Trophoblast cell (in vitro differentiated cells and primary cell): ENCODE measurements around the gene KIF6.

Source experiments
- DNase-seq, 2 donors: peaks; one replicate each; pipeline ENCODE4 v3.0.0-alpha.2; 2016
- H2AFZ ChIP-seq: 2 replicates; pipeline ENCODE4 v1.6.1; 2013; ENCODE audit warnings: low read length, moderate library complexity, mild to moderate bottlenecking; ENCODE audit not compliant: insufficient read depth, poor library complexity
- H2AK5ac ChIP-seq: 2 replicates; pipeline ENCODE4 v1.6.1; 2013; ENCODE audit warnings: mild to moderate bottlenecking, low read length
- H2BK120ac ChIP-seq: 2 replicates; pipeline ENCODE4 v1.6.1; 2013; ENCODE audit warnings: low read length, mild to moderate bottlenecking, moderate library complexity; ENCODE audit not compliant: insufficient read depth, poor library complexity
- H2BK12ac ChIP-seq: 2 replicates; pipeline ENCODE4 v1.6.1; 2013; ENCODE audit warnings: mild to moderate bottlenecking, low read length, moderate library complexity
- H2BK5ac ChIP-seq: 2 replicates; pipeline ENCODE4 v1.6.1; 2013; ENCODE audit warnings: low read length, low read depth, moderate library complexity, mild to moderate bottlenecking; ENCODE audit not compliant: poor library complexity
- H3K14ac ChIP-seq: 2 replicates; pipeline ENCODE4 v1.6.1; 2013; ENCODE audit warnings: mild to moderate bottlenecking, low read length
- H3K18ac ChIP-seq: 2 replicates; pipeline ENCODE4 v1.6.1; 2013; ENCODE audit warnings: mild to moderate bottlenecking, low read length
- H3K23ac ChIP-seq: 2 replicates; pipeline ENCODE4 v1.6.1; 2013; ENCODE audit warnings: low read length
- H3K27ac ChIP-seq: 2 replicates; pipeline ENCODE4 v1.5.1; 2013; ENCODE audit warnings: low read depth, mild to moderate bottlenecking, inconsistent platforms, low read length, moderate library complexity
- H3K27me3 ChIP-seq: 2 replicates; pipeline ENCODE4 v1.6.1; 2013; ENCODE audit warnings: inconsistent platforms, mild to moderate bottlenecking, low read length, moderate library complexity; ENCODE audit not compliant: insufficient read depth
- H3K36me3 ChIP-seq, 2 experiments: 1 replicate in 1 of 2; 2 replicates in 1 of 2; pipeline ENCODE4 v1.6.1; 2013; ENCODE audit warnings: low read length in 2 of 2, mild to moderate bottlenecking in 2 of 2, moderate library complexity in 1 of 2; ENCODE audit not compliant: insufficient read depth in 2 of 2, control insufficient read depth in 1 of 2
- H3K4ac ChIP-seq: 2 replicates; pipeline ENCODE4 v1.6.1; 2013; ENCODE audit warnings: low read depth, mild to moderate bottlenecking, low read length, moderate library complexity
- H3K4me1 ChIP-seq, 2 experiments: 1 replicate in 1 of 2; 2 replicates in 1 of 2; pipeline ENCODE4 v1.6.1; 2013; ENCODE audit warnings: low read length in 2 of 2, mild to moderate bottlenecking in 2 of 2, moderate library complexity in 1 of 2; ENCODE audit not compliant: insufficient read depth in 2 of 2, control insufficient read depth in 1 of 2
- H3K4me2 ChIP-seq: 2 replicates; pipeline ENCODE4 v1.6.1; 2013; ENCODE audit warnings: inconsistent platforms, mild to moderate bottlenecking, low read length, moderate library complexity
- H3K4me3 ChIP-seq: 2 replicates; pipeline ENCODE4 v1.5.1; 2013; ENCODE audit warnings: mild to moderate bottlenecking, low read depth, low read length, inconsistent platforms
- H3K79me1 ChIP-seq: one replicate; pipeline ENCODE4 v1.6.1; 2013; ENCODE audit warnings: low read length
- H3K79me2 ChIP-seq: 2 replicates; pipeline ENCODE4 v1.6.1; 2013; ENCODE audit warnings: low read length, mild to moderate bottlenecking; ENCODE audit not compliant: control insufficient read depth, insufficient read depth, poor library complexity
- H3K9ac ChIP-seq: 2 replicates; pipeline ENCODE4 v1.6.1; 2013; ENCODE audit warnings: mild to moderate bottlenecking, low read length
- H3K9me3 ChIP-seq: 2 replicates; pipeline ENCODE4 v1.6.1; 2013; ENCODE audit warnings: low read depth, mild to moderate bottlenecking, control low read depth, inconsistent platforms, low read length; ENCODE audit not compliant: insufficient read depth
- H4K12ac ChIP-seq: 2 replicates; pipeline ENCODE4 v1.6.1; 2013; ENCODE audit warnings: low read depth, mild to moderate bottlenecking, low read length, moderate library complexity
- H4K8ac ChIP-seq: 2 replicates; pipeline ENCODE4 v1.6.1; 2013; ENCODE audit warnings: low read depth, mild to moderate bottlenecking, low read length, moderate library complexity
- H4K91ac ChIP-seq: one replicate; pipeline ENCODE4 v1.6.1; 2013; ENCODE audit warnings: low read depth, mild to moderate bottlenecking, low read length, moderate library complexity
- WGBS: extraction: QIAGEN DNeasy Blood & Tissue Kit; methylation state at CpG from one replicate; pipeline ENCODE4 v1.1.7; 2013; ENCODE audit warnings: missing lambda C conversion rate; ENCODE audit not compliant: insufficient read length, insufficient coverage; ENCODE audit errors: extremely low coverage; 5-methylcytosine and 5-hydroxymethylcytosine counted together

KIF6 gene

DNA sequence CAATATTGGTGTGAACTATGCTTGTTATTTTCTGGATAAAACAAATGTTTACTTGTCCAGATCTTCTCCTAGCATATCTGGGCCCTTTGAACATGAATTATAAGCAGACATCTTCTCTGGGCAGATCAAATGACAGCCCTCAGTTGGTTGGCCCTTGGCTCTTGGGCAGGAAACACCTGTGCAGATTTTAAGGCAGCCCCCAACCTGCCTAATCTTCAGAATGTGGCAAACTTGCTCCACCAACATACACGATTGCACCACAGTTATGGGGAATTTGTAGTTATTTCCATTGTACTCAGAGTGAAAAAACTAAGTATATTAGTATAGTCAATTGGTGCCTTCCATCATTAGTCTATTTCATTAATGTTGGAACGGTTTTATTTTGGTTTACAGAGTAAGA is 307.8 kb downstream of the KIF6 start:
- peak overlapping the region; percentile 82 for H4K91ac ChIP-seq
- no peaks in the 10 kb centered on the region for H3K36me3 ChIP-seq
- peaks cover 13 to 17% of the 10 kb centered on the region in 2 experiments for H3K4me1 ChIP-seq
- no peak overlapping the region for H3K23ac ChIP-seq
- peak overlapping the region; percentile 86 for H2AK5ac ChIP-seq
- no peaks in the 10 kb centered on the region for H3K79me2 ChIP-seq
- peak overlapping the region; percentile 59 for H2BK5ac ChIP-seq
- no peak overlapping the region for H2AFZ ChIP-seq
- H3K79me1 ChIP-seq = peaks cover 22% of the 10 kb centered on the region
- H2BK120ac ChIP-seq = peak overlapping the region; percentile 89
- H2BK12ac ChIP-seq = peak overlapping the region; percentile 97
- H3K18ac ChIP-seq = no peak overlapping the region
- peak in 1 of 2 donors; percentile 23 for DNase-seq
- H3K27ac ChIP-seq = peak overlapping the region; percentile 86
- no peak overlapping the region for H3K9ac ChIP-seq
- H4K8ac ChIP-seq = no peak overlapping the region
- H3K14ac ChIP-seq = peak overlapping the region; percentile 72
- H3K4me3 ChIP-seq = no peak overlapping the region
- H3K4ac ChIP-seq = peak overlapping the region; percentile 59
- no peak overlapping the region for H4K12ac ChIP-seq
- WGBS = no CpG with 5 or more reads among the region's 2 CpGs
- H3K9me3 ChIP-seq = peaks cover 2% of the 10 kb centered on the region
- H3K4me2 ChIP-seq = no peak overlapping the region
- no peaks in the 10 kb centered on the region for H3K27me3 ChIP-seq

DNA sequence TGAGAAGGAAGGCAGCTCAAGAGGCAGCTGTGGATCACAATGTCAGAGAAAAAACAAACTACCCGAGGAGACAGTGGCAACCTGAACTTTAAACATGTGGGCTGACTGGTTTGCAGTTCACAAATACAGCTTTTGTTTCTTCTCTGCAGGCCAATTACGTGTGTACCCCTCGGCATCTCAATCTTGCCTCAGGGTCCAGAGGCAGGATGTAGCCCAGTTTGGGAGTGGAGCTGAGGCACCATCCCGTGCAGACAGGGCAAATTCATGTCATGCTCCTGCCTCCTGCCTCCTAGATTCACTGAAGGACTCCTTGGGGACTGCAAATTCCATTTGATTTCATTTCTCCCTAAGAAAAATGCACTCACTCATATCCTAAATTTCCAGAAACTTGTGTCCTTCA is 308.5 kb downstream of the KIF6 start:
- peak overlapping the region; percentile 86 for H3K27ac ChIP-seq
- peaks cover 12 to 16% of the 10 kb centered on the region in 2 experiments for H3K4me1 ChIP-seq
- H2AK5ac ChIP-seq = no peak overlapping the region
- H3K79me1 ChIP-seq = peaks cover 22% of the 10 kb centered on the region
- peak; percentile 93 to 95 for DNase-seq
- no peaks in the 10 kb centered on the region for H3K27me3 ChIP-seq
- H3K9ac ChIP-seq = no peak overlapping the region
- peak overlapping the region; percentile 7 for H3K4me2 ChIP-seq
- no peaks in the 10 kb centered on the region for H3K79me2 ChIP-seq
- no peak overlapping the region for H2AFZ ChIP-seq
- no peak overlapping the region for H3K23ac ChIP-seq
- H2BK120ac ChIP-seq = peak overlapping the region; percentile 94
- H3K4me3 ChIP-seq = no peak overlapping the region
- H3K14ac ChIP-seq = no peak overlapping the region
- H4K8ac ChIP-seq = peak overlapping the region; percentile 59
- H4K91ac ChIP-seq = peak overlapping the region; percentile 82
- no peak overlapping the region for H2BK12ac ChIP-seq
- H3K36me3 ChIP-seq = no peaks in the 10 kb centered on the region
- no CpG with 5 or more reads among the region's 4 CpGs for WGBS
- H4K12ac ChIP-seq = no peak overlapping the region
- peaks cover 2% of the 10 kb centered on the region for H3K9me3 ChIP-seq
- no peak overlapping the region for H3K18ac ChIP-seq
- H2BK5ac ChIP-seq = peak overlapping the region; percentile 71
- H3K4ac ChIP-seq = no peak overlapping the region

DNA sequence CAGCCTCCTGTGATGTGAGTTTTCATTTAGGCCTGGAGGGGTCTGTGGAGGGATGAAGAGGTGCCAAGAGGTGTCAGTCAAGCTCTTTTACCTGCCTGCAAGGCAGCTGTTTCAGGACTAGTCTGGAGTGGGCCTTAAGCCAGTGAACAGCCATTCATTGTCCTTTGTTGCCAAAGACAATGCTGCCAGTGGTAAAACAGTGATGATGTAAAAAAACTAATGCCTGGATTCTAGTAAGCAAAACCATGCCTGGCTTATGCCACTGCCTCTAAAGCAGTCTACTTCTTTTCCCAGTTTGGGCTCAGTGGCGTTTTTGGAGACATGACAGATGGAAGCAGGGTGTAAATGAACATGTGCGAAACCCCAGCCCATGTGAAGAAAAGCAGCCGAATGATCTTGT is 309.2 kb downstream of the KIF6 start:
- Histone ChIP-seq H4K12ac (no peak overlapping the region), H4K8ac (no peak overlapping the region), H3K4me1 (peaks cover 8 to 12% of the 10 kb centered on the region in 2 experiments), H3K9me3 (peaks cover 2% of the 10 kb centered on the region), H2AFZ (no peak overlapping the region), H3K23ac (no peak overlapping the region), H3K4ac (no peak overlapping the region), H3K27me3 (no peaks in the 10 kb centered on the region), H2BK5ac (peak overlapping the region; percentile 67), H3K9ac (no peak overlapping the region), H3K36me3 (no peaks in the 10 kb centered on the region), H2BK120ac (peak overlapping the region; percentile 76), H3K79me2 (no peaks in the 10 kb centered on the region), H3K4me3 (no peak overlapping the region), H3K14ac (peak overlapping the region; percentile 49), H2AK5ac (no peak overlapping the region), H2BK12ac (peak overlapping the region; percentile 72), H3K4me2 (peak overlapping the region; percentile 21), H4K91ac (peak overlapping the region; percentile 66), H3K79me1 (peaks cover 19% of the 10 kb centered on the region), H3K18ac (no peak overlapping the region), H3K27ac (peak overlapping the region; percentile 72)
- DNase-seq = no peak
- no CpG with 5 or more reads among the region's 3 CpGs for WGBS

GRCh38 chr6:39415482-39415881 is 309.7 kb downstream of the KIF6 start:
- Histone ChIP-seq H4K91ac (no peak overlapping the region), H3K27ac (peak overlapping the region; percentile 72), H3K9ac (no peak overlapping the region), H3K79me1 (peaks cover 19% of the 10 kb centered on the region), H2BK120ac (no peak overlapping the region), H3K27me3 (no peaks in the 10 kb centered on the region), H2AK5ac (peak overlapping the region; percentile 71), H2BK5ac (no peak overlapping the region), H3K9me3 (peaks cover 2% of the 10 kb centered on the region), H4K12ac (no peak overlapping the region), H2AFZ (no peak overlapping the region), H3K14ac (no peak overlapping the region), H3K4me3 (no peak overlapping the region), H3K4me1 (peaks cover 8 to 12% of the 10 kb centered on the region in 2 experiments), H3K18ac (no peak overlapping the region), H2BK12ac (no peak overlapping the region), H3K36me3 (no peaks in the 10 kb centered on the region), H3K4ac (no peak overlapping the region), H3K23ac (no peak overlapping the region), H4K8ac (no peak overlapping the region), H3K79me2 (no peaks in the 10 kb centered on the region), H3K4me2 (no peak overlapping the region)
- DNase-seq = no peak
- WGBS = no CpG with 5 or more reads among the region's 3 CpGs
